ENCODE measurements around the gene OR51D1. TPM values are rescaled to one million over a fixed set of nuclear protein-coding genes. Genes with fewer than 3 reads are reported as not detected.

Gene OR51D1
- total RNA-seq, 3 donors from 2014 or later (not counting 1 experiment from before 2014, with no cell fraction given), result not detected

- Histone ChIP-seq H3K27me3 (ENCODE audit: control insufficient read depth, insufficient read depth, low read length) (no peaks in the 10 kb centered on the region), H3K4me3 (ENCODE audit: low read length) (no peak overlapping the region), H3K9me3 (ENCODE audit: control insufficient read depth, insufficient read depth, low read length) (no peaks in the 10 kb centered on the region), H3K36me3 (ENCODE audit: control insufficient read depth, insufficient read depth, low read length) (no peaks in the 10 kb centered on the region), H3K4me1 (ENCODE audit: control insufficient read depth, insufficient read depth, low read length) (no peaks in the 10 kb centered on the region), H3K27ac (ENCODE audit: low read length) (no peak overlapping the region)
- no peak for ATAC-seq
- H3K9me3 Mint-ChIP-seq, result no peaks in the 10 kb centered on the region
- H3K27me3 Mint-ChIP-seq (ENCODE audit: low read depth in 2 of 2), result peaks cover 10 to 22% of the 10 kb centered on the region in 2 donors
- H3K27ac Mint-ChIP-seq, result no peak overlapping the region
- TF ChIP-seq CTCF (IDR thresholded peaks at IDR 0.05), result no peak
- no peaks in the 10 kb centered on the region for H3K36me3 Mint-ChIP-seq
- H3K4me3 Mint-ChIP-seq, result no peak overlapping the region
- intact Hi-C loops (cut with micrococcal nuclease), result no loop called here
- no peak for DNase-seq
- WGBS (ENCODE audit: insufficient coverage), result 82% methylated on average over 2 of the region's 2 CpGs
- no peaks in the 10 kb centered on the region for H3K4me1 Mint-ChIP-seq
These were observed 8.7 kb downstream of the OR51D1 start for GRCh38 chr11:4645974-4646373.

GRCh38 chr11:4647766-4648165 lies 10.5 kb downstream of the OR51D1 start:
- Mint-ChIP-seq H3K36me3 (no peaks in the 10 kb centered on the region), H3K4me3 (no peak overlapping the region), H3K9me3 (no peaks in the 10 kb centered on the region), H3K27ac (no peak overlapping the region), H3K27me3 (ENCODE audit: low read depth in 2 of 2) (peaks cover 12 to 24% of the 10 kb centered on the region in 2 donors), H3K4me1 (no peaks in the 10 kb centered on the region)
- H3K4me1 ChIP-seq (ENCODE audit: control insufficient read depth, insufficient read depth, low read length), result no peaks in the 10 kb centered on the region
- no peaks in the 10 kb centered on the region for H3K9me3 ChIP-seq (ENCODE audit: control insufficient read depth, insufficient read depth, low read length)
- no peaks in the 10 kb centered on the region for H3K27me3 ChIP-seq (ENCODE audit: control insufficient read depth, insufficient read depth, low read length)
- no peak overlapping the region for H3K4me3 ChIP-seq (ENCODE audit: low read length)
- ATAC-seq (no peak), DNase-seq (no peak)
- 91% methylated on average over 4 of the region's 4 CpGs for WGBS (ENCODE audit: insufficient coverage)
- TF ChIP-seq CTCF (IDR thresholded peaks at IDR 0.05), result no peak
- intact Hi-C loops (cut with micrococcal nuclease), result no loop called here
- H3K36me3 ChIP-seq (ENCODE audit: control insufficient read depth, insufficient read depth, low read length), result no peaks in the 10 kb centered on the region
- H3K27ac ChIP-seq (ENCODE audit: low read length), result no peak overlapping the region

GRCh38 chr11:4654635-4655369 lies 17.5 kb downstream of the OR51D1 start:
- ATAC-seq (peak in 2 of 3 donors; percentile 34 to 57), DNase-seq (no peak)
- 90% methylated on average over 2 of the region's 2 CpGs for WGBS (ENCODE audit: insufficient coverage)
- Histone ChIP-seq H3K36me3 (ENCODE audit: control insufficient read depth, insufficient read depth, low read length) (no peaks in the 10 kb centered on the region), H3K9me3 (ENCODE audit: control insufficient read depth, insufficient read depth, low read length) (no peaks in the 10 kb centered on the region), H3K4me3 (ENCODE audit: low read length) (no peak overlapping the region), H3K27me3 (ENCODE audit: control insufficient read depth, insufficient read depth, low read length) (no peaks in the 10 kb centered on the region), H3K27ac (ENCODE audit: low read length) (no peak overlapping the region), H3K4me1 (ENCODE audit: control insufficient read depth, insufficient read depth, low read length) (no peaks in the 10 kb centered on the region)
- H3K4me3 Mint-ChIP-seq, result no peak overlapping the region
- no peaks in the 10 kb centered on the region for H3K36me3 Mint-ChIP-seq
- H3K4me1 Mint-ChIP-seq, result peaks cover 0 to 4% of the 10 kb centered on the region in 2 donors
- H3K9me3 Mint-ChIP-seq, result peaks cover 2 to 4% of the 10 kb centered on the region in 2 donors
- no peak overlapping the region for H3K27ac Mint-ChIP-seq
- peaks cover 10% of the 10 kb centered on the region in 2 donors for H3K27me3 Mint-ChIP-seq (ENCODE audit: low read depth in 2 of 2)
- intact Hi-C loops (cut with micrococcal nuclease), result no loop called here
- TF ChIP-seq CTCF (IDR thresholded peaks at IDR 0.05), result no peak
